Measurements from ENCODE around the gene NKPD1.

Gene NKPD1

GRCh38 chr19:45141203-45141900, 19.4 kb downstream of the NKPD1 start:
- in situ Hi-C loops (cut with MboI; ENCODE audit: low sequenced_read_pairs): no loop called here

GRCh38 chr19:45140533-45140932, 20.2 kb downstream of the NKPD1 start:
- in situ Hi-C loops (cut with MboI; ENCODE audit: low sequenced_read_pairs): no loop called here

DNA sequence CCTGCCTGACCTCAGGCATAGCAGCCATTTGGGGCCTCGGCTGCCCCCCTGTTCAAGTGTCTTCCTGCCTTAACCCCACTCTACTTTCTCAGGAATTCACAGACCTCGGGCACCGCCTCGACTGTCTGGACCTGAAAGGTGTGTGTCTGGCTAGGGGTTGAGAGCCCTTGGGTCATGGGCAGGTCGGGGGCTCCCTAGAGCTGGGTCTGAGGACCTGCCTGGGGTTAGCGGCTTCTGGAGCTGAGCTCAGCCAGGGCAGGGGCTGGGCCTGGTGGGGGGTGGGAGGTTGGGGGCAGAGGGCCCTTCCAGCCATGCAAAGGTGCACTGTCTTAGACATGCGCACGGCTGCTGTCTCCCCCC, 20.7 kb downstream of the NKPD1 start:
- in situ Hi-C loops (cut with MboI; ENCODE audit: low sequenced_read_pairs): no loop called here

DNA sequence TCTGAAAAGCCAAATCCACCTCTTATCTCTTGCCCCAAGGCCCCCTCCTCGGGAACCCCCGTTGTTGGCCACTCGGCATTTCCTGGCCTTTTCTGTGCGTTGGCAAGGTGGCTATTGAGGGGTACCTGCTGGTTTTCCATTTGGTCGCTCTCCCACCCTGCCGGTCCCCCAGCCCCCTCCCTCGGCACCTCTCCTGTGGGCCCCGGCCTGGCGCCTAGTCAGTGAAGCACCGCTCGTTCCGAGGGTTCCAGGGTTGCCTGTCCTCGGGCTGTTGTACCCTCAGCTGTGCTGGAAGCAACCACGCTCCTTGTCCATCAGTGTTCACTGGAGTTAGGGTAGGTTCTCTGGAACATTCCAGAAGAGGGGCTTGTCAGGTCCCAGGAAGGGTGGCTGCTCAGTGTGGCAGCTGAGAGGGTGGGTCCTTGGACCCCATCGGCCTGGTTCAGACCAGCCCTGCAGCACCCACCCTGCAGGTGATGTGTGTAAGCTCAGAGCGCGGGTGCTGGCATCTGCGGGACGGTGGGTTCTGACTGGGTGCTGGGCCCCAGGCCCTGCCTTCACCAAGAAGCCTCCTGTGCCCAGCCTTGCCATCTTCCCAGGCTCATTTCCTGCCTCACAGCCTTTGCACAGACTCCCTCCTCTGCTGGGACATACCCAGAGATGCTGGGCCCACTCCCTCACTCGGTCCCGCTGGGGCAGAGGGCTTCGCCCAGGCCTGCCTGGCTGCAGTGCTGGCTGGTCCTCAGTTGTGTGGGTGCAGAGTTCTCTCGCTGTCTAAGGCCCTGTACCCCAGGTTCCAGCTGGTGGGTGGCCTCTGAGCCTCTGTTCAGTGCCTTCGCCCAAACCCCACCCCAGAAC, 21.3 kb downstream of the NKPD1 start:
- in situ Hi-C loops (cut with MboI; ENCODE audit: low sequenced_read_pairs): no loop called here

DNA sequence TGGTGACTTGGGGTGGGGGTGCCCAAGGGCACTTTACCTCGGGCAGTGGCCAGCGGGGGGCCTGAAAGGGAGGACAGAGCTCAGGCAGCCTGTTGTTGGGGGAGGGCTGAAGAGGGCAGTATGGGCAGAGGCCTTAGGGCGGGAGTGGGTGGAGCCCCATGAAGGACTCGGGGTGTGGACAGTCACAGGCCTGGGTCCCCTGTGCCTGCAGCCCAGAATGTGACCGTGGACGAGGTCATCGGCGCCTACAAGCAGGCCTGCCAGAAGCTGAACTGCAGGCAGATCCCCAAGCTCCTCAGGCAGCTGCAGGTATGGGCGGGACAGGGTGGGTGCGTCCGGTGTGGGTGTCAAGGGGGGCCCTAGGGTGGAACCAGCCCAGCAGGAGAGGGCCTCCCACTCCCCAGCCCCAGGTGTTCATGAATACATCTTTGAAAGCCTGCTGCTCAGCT, 22.5 kb downstream of the NKPD1 start:
- in situ Hi-C loops (cut with MboI; ENCODE audit: low sequenced_read_pairs): no loop called here

- in situ Hi-C loops (cut with MboI; ENCODE audit: low sequenced_read_pairs): no loop called here
These were observed 23.5 kb downstream of the NKPD1 start for GRCh38 chr19:45137179-45137761.

GRCh38 chr19:45136507-45137178, 24.1 kb downstream of the NKPD1 start:
- in situ Hi-C loops (cut with MboI; ENCODE audit: low sequenced_read_pairs): no loop called here

GRCh38 chr19:45135176-45135885, 25.5 kb downstream of the NKPD1 start:
- in situ Hi-C loops (cut with MboI; ENCODE audit: low sequenced_read_pairs): no loop called here

- in situ Hi-C loops (cut with MboI; ENCODE audit: low sequenced_read_pairs): no loop called here
These were observed 27.1 kb downstream of the NKPD1 start for GRCh38 chr19:45133661-45134060.

DNA sequence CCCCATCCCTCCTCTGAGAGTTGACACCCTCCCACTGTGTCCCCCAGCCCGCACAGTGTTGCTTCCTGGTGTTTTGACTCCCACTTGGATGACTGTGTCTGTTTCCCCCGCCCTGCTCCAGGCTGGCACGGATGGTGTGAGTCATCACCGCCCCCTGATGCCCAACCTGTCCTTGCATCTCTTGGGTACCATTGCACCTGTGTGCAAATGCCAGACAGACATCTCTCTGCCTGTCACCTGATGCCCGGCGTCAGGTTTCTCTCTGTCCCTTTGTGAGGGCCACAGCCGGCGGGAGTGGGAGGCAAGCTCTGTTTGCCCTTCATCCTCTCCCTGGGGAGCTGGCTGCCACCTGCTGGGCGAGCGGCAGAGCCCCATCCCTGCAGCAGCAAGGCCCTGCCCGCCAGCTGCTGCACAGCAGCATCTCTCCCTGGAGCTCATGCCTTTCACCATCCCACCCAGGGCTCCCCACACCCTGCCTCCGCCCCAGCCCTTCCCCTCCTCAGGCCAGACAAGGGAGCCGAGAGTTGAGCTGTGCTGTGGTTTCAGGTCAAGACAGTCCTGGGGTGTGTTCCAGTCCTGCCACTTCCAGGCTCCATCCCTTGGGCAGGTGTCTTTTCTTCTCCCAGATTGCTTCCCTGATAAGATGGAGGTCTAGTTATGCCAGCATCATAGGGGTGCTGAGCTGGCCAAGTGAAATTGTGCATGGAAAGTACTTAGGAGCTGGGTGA, 29.7 kb downstream of the NKPD1 start:
- in situ Hi-C loops (cut with MboI; ENCODE audit: low sequenced_read_pairs): no loop called here

DNA sequence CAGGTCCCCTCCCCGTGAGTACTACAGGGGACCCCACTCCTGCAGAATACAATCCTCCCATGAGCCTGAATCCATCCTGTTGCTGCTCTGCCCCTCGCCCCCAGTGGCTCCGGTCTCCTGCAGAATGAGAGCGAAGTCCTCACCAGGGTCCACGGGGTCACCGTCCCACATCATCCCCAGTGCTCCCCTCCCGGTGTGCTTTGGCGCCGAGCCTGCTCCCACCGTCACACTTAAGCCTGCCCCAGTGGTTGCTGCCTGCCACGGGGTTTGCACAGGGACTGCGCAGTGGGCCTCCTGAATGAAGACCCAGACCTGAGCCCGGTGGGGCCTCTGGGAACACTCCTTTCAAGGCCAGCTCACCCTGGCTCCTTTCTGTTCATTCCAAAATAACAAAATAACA, 30.5 kb downstream of the NKPD1 start:
- in situ Hi-C loops (cut with MboI; ENCODE audit: low sequenced_read_pairs): no loop called here

DNA sequence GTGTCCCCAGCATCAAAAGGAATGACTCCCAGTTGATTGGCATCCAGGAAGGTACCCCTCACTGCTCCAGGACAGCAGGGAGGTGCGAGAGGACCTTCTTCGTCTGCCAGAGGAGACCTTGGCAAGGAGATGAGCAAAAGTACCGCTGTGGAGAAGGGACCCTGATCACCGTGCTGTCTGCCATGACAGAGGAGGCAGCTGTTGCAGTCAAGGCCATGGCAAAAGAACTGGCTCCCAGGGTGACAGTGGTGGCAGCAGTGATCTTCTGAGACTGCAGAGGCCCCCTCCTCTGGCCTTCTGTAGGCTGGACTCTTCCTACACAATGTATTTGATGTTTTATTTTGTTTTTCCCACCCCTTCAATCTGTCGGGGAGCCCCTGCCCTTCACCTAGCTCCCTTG, 32.0 kb downstream of the NKPD1 start:
- in situ Hi-C loops (cut with MboI; ENCODE audit: low sequenced_read_pairs): no loop called here

DNA sequence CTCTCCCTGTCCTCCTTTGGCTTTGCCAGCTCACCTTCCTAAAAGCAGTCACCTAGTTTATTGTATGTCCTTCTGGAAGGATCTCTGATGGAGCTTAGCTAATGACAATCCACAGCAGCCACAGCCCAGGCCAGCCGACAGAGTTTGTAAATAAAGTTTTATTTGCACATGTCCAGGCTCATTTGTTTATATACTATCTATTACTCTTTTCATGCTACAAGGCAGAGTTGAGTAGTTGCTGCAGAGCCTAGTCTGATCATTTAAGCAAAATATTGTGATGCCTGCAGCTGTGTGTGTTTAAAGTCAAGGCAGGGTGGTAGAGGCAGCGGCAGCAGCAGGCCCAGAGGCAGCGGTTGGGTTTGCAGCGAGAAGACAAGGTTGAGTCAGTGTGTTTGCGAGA, 32.6 kb downstream of the NKPD1 start:
- in situ Hi-C loops (cut with MboI; ENCODE audit: low sequenced_read_pairs): no loop called here

DNA sequence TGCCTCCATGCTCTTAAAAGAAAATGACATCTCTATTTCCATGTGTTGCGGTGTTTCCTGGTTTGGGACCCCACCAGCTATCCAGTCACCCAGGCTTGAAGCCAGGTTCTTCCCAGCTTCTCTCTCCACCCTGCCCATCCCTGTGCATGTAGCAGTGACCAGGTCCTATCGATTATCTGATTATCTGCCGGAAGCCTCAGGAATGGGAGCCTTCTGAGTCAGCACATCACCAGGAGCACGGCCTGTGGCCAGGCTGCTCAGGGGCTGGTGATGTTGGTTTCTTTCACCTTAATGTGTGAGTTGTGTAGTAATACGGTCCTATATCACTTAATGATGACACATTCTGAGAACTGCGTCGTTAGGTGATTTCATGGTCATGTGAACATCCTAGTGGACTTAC, 34.1 kb downstream of the NKPD1 start:
- in situ Hi-C loops (cut with MboI; ENCODE audit: low sequenced_read_pairs): no loop called here

DNA sequence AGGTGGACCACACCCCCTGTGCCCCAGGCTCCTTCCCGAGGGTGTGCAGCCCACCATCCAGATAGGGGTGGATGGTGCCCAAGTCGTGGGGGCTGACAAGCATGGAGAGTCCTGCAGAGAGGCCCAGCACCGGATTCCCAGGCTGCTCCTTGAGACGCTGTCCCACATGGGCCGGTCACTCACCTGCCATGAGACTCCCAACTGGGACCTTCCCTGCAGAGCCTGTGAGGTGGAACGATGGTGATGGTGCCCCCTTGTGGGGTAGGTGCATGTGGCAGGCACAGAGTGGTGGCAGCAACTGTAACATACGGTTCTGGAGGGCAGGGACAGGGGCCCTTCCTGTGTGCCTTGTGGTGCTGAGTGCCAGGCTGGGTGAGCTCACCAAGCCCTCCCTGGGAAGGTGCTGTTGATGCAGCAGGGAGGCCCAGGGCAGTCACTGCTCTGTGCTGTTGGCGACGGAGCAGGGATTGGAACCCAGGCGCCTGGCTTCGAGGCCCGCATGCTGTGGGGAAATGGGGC, 34.7 kb downstream of the NKPD1 start:
- in situ Hi-C loops (cut with MboI; ENCODE audit: low sequenced_read_pairs): no loop called here

DNA sequence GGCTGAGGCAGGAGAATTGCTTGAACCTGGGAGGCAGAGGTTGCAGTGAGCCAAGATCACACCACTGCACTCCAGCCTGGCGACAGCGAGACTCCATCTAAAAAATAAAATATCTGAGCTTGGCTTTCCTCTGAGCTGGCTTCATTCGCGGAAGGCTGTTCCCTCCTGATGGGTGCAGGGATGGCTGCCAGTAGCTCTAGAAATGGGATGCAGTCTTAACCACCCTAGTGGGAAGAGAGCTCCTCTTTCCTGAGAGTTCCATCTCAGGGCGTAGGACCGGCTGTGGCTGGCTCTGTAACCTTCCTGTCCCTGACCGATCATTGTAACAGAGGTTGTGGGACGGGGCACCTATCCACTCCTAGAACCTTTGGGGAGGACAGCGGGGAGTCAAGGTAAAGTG, 35.4 kb downstream of the NKPD1 start:
- in situ Hi-C loops (cut with MboI; ENCODE audit: low sequenced_read_pairs): no loop called here

GRCh38 chr19:45124021-45124420, 36.8 kb downstream of the NKPD1 start:
- in situ Hi-C loops (cut with MboI; ENCODE audit: low sequenced_read_pairs): no loop called here

DNA sequence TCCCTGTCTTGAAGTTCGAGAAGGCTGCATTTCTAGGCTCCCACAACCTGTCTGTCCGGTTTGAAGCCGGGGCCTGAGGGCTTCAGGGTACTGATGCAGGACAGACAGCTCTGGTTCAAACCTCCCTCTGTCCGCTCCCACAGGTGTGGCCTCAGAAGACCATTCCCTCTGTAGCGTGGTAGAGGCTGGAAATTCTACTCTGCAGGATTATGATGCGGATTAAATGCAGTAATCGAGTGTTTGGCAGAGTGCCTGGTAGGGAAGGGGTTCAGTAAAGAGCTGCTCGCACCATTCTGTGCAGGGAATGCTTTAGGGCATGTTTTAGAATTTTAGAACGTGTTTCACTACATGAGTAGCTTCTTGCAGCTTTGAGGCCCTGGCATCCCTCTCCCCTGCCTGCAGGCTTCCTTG, 37.3 kb downstream of the NKPD1 start:
- in situ Hi-C loops (cut with MboI; ENCODE audit: low sequenced_read_pairs): no loop called here

GRCh38 chr19:45122832-45123231, 38.0 kb downstream of the NKPD1 start:
- in situ Hi-C loops (cut with MboI; ENCODE audit: low sequenced_read_pairs): no loop called here

GRCh38 chr19:45121827-45122345, 38.9 kb downstream of the NKPD1 start:
- in situ Hi-C loops (cut with MboI; ENCODE audit: low sequenced_read_pairs): no loop called here

Data from HL-60/S4 treated with phorbol 12-myristate 13-acetate at 8.2 ng/mL for 4 days and 3 days (cell line).